LNCAP (cell line): ENCODE measurements around the gene TRNP1.

Source experiments
- CTCF ChIP-seq: fragments of 450-650 bp; IDR thresholded peaks from 2 replicates; pipeline ENCODE4 v1.5.1; 2017; ENCODE audit warnings: mild to moderate bottlenecking

The TRNP1 gene

GRCh38 chr1:27026621-27027574 is 33.4 kb downstream of the TRNP1 start:
- no peak for TF ChIP-seq CTCF

GRCh38 chr1:27027575-27028250 is 34.2 kb downstream of the TRNP1 start:
- TF ChIP-seq CTCF = no peak

GRCh38 chr1:27029517-27029916 is 36.0 kb downstream of the TRNP1 start:
- TF ChIP-seq CTCF = no peak

- no peak for TF ChIP-seq CTCF
These were observed 38.0 kb downstream of the TRNP1 start for GRCh38 chr1:27031235-27032118.

GRCh38 chr1:27032119-27032461 is 38.6 kb downstream of the TRNP1 start:
- TF ChIP-seq CTCF = no peak

GRCh38 chr1:27033043-27033746 is 39.7 kb downstream of the TRNP1 start:
- TF ChIP-seq CTCF = no peak

- no peak for TF ChIP-seq CTCF
These were observed 41.9 kb downstream of the TRNP1 start for GRCh38 chr1:27035344-27035743.
